ENCODE results near the gene SLC28A3.

- TF ChIP-seq CTCF (conservative IDR thresholded peaks at IDR 0.05; ENCODE audit: low read length), result no peak
- TF ChIP-seq EZH2phosphoT487 (IDR thresholded peaks at IDR 0.05; ENCODE audit: borderline replicate concordance, low read depth, low read length), result no peak
These were observed 17.7 kb downstream of the SLC28A3 start for GRCh38 chr9:84322828-84323227.
